ENCODE measurements around the gene ABCC8. TPM values are rescaled to one million over a fixed set of nuclear protein-coding genes. Genes with fewer than 3 reads are reported as not detected.

ABCC8 gene
- total RNA-seq, 1 experiment from 2014 or later, result 2.4 TPM

- no peak overlapping the region for H2BK15ac ChIP-seq (ENCODE audit: low read depth, low read length)
- H3K27ac Mint-ChIP-seq, result no peak overlapping the region
- H3T11ph ChIP-seq (ENCODE audit: low read length), result no peak overlapping the region
- peaks cover 26% of the 10 kb centered on the region for H3K27me3 Mint-ChIP-seq (ENCODE audit: low read depth)
- no peaks in the 10 kb centered on the region for H3K79me2 ChIP-seq (ENCODE audit: insufficient read depth, low read length)
- no peaks in the 10 kb centered on the region for H3K27me3 ChIP-seq (ENCODE audit: insufficient read depth, low read length)
- H3K9me3 Mint-ChIP-seq, result no peaks in the 10 kb centered on the region
- no peak overlapping the region for H3K23ac ChIP-seq (ENCODE audit: insufficient read length, low read depth, low read length)
- H3K56ac ChIP-seq (ENCODE audit: insufficient read length, low read depth, low read length), result no peak overlapping the region
- H3K14ac ChIP-seq (ENCODE audit: insufficient read depth, low read length), result no peak overlapping the region
- H4K8ac ChIP-seq (replicated peaks; ENCODE audit: insufficient read length, low read depth, low read length), result no peak overlapping the region
- H3K9me3 ChIP-seq (ENCODE audit: control insufficient read depth, low read depth, low read length), result no peaks in the 10 kb centered on the region
- H2BK120ac ChIP-seq (ENCODE audit: low read depth, low read length, poor library complexity, severe bottlenecking), result no peak overlapping the region
- H3K4me3 Mint-ChIP-seq, result no peak overlapping the region
- H3K4me2 ChIP-seq (ENCODE audit: insufficient read depth, insufficient read length, low read length), result no peak overlapping the region
- no peak overlapping the region for H3K27ac ChIP-seq (ENCODE audit: insufficient read length, low read depth, low read length)
- no peak overlapping the region for H3K4ac ChIP-seq (ENCODE audit: low read depth, low read length)
- TF ChIP-seq CTCF (conservative IDR thresholded peaks at IDR 0.05), result no peak
- no peaks in the 10 kb centered on the region for H3K36me3 Mint-ChIP-seq (ENCODE audit: insufficient read depth in 1 of 3, low read depth in 3 of 3)
- H3K4me1 Mint-ChIP-seq, result peaks cover 7 to 10% of the 10 kb centered on the region in 2 experiments
- no peak overlapping the region for H2BK12ac ChIP-seq (ENCODE audit: insufficient read length, low read depth, low read length)
- no peak overlapping the region for H2BK20ac ChIP-seq (ENCODE audit: low read depth, low read length, poor library complexity, severe bottlenecking)
- H2BK5ac ChIP-seq (ENCODE audit: insufficient read length, low read length), result no peak overlapping the region
- no peaks in the 10 kb centered on the region; the same call in 1 of the 2 replicates for H3K4me1 ChIP-seq (ENCODE audit: insufficient read depth, low read length)
- WGBS (ENCODE audit: extremely low coverage, insufficient read length, low lambda C conversion rate), result no CpG with 5 or more reads among the region's 7 CpGs
- no peak overlapping the region for H4K5ac ChIP-seq (ENCODE audit: insufficient read length, low read depth, low read length)
- DNase-seq, result no peak
- no peaks in the 10 kb centered on the region for H3K79me1 ChIP-seq (ENCODE audit: insufficient read depth, low read depth, low read length, poor library complexity, severe bottlenecking)
- H3K23me2 ChIP-seq (ENCODE audit: insufficient read length, low read depth, low read length, poor library complexity, severe bottlenecking), result no peaks in the 10 kb centered on the region
- H2AK5ac ChIP-seq (ENCODE audit: insufficient read length, low read length), result no peak overlapping the region
- no peak overlapping the region for H3K9ac ChIP-seq (ENCODE audit: extremely low read depth, insufficient read length, low read length)
- no peaks in the 10 kb centered on the region for H4K20me1 ChIP-seq (ENCODE audit: control insufficient read depth, insufficient read depth, insufficient read length)
- no peak overlapping the region for H4K91ac ChIP-seq (ENCODE audit: insufficient read length, low read depth, low read length)
- H3K18ac ChIP-seq (ENCODE audit: insufficient read length, low read depth, low read length), result no peak overlapping the region
- H2AFZ ChIP-seq (ENCODE audit: low read length), result no peak overlapping the region
Observed at GRCh38 chr11:17496406-17496805, 19.8 kb upstream of the ABCC8 start.

Measured in H9 (cell line).